GM19452 (cell line): ENCODE data around the gene C14orf119.

Source experiments
- ATAC-seq: cut with Tn5 transposase; IDR thresholded peaks from one replicate; pipeline ENCODE4 v1.9.1; 2021; ENCODE audit not compliant: unreplicated experiment

The C14orf119 gene

DNA sequence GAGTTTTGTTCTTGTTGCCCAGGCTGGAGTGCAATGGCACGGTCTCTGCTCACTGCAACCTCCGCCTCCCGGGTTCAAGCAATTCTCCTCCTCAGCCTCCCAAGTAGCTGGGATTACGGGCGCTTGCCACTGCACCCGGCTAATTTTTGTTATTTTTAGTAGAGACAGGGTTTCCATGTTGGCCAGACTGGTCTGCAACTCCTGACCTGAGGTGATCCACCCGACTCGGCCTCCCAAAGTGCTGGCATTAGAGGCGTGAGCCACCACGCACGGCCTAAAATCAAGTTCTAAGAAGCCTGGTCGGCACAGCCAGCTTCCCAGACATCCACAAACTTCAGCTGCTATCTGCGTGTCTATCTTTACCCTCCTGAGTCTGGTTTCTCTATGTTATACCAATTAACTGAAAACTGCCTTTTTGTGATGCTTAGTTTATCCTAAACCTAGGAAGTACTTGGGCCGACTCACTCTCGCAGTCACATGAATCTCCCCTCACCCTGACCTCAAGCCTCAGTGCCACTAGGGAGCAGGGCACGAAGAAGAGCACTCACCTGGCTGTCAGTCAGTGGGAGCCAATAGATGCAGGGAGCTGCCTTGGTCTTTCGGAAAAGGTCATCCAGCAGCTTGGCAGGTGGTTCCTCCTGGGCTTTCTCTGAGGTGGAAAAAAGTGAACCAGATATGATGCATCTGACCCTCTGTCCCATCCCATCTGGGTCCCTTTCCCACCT is 34.6 kb upstream of the C14orf119 start:
- no peak for ATAC-seq

DNA sequence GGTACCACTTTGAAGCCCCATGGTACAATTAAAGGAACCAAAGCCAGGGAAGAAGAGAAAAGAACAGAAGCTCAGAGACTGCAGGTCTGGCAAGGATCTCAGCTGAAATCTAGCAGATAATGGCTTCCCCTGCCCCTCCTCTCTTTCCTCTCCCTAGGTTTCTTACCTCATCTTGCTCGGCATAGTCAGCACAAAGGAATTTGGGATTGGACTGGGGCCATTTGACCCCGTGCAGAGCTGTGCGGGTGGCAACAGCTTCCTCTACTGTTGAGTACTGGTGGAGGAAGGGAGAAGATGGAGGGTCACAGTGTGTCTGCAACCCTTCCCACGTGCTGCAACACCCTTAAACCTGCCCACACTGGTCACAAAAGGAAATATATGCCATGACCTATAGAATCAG is 33.3 kb upstream of the C14orf119 start:
- ATAC-seq: no peak

DNA sequence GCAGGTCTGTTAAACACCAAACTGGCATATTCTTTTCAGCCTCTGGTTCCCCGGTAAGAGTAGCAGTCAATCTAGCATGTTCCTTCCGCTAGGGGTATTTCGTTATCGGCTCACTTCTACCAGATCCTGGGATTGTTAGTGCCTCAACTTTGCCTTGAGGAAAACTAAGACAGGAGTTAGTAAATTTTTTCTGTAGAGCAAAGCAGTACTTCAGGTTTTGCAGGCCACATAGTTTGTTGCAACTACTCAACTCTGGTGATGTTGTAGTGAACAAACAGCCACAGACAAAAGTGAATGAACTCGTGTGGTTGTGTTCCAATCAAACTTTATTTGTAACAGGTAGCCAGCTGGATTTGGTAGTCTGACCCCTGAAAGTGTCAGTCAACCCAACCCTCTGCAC is 31.7 kb upstream of the C14orf119 start:
- ATAC-seq: no peak

DNA sequence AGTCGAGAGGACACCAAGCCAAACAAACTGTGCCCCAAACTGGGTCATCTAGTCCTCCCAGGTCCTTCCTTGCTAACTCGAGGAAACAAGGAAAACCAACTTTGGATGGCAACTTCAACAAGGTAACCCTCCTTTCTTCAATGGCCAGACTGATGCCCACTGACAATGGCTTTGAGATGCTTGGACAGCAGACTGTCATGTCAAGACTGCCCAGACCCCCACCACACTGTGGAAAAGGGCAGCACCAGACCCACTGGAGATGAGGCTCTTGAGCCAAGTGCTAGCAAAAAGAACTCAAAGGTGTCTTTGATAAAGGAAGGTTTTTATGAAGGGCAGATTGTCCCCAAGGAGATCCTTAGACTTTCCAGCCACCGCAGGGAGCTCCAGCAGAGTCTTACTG is 28.9 kb upstream of the C14orf119 start:
- ATAC-seq: no peak

DNA sequence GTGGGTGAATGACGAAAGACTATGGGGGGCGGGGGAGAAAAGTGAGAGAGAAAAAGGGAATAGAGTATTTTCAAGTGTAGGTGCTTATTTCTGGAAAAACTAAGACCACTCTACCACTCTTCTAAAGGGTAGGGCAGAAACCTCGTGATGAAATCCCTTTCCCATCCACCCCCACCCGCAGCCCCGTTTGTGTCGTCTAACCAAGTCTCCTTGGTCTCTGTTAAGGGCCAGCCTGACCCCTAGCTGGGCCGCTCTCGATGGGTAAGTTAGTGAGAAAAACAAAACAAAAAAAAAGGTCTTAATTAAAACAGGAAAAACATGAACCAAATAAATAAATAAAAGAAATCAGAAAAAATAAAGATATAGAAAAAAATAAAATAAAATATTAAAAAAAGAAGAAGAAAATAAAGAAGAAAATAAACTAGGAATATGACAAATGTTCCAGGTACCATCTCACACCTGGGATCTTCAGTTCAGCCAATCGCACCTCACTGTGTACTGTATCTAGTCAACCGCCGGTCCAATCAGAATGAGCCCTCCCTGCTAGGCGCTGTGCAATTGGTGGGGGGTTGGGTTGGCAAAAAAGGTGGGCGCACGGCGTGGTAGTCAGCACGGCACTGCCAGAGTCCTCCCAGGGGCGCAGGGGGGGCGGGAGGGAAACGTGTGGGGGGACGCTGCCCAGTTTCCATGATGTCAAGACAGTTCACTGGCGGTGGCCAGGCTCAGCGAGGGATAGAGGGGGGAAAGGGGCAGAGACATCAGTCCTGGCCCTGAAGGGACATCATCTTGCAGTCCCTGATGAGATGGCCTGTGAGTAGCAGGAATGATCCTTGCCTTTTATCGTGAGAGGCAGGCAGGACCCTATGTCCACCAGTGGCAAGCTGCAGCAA is 28.2 kb upstream of the C14orf119 start:
- no peak for ATAC-seq

DNA sequence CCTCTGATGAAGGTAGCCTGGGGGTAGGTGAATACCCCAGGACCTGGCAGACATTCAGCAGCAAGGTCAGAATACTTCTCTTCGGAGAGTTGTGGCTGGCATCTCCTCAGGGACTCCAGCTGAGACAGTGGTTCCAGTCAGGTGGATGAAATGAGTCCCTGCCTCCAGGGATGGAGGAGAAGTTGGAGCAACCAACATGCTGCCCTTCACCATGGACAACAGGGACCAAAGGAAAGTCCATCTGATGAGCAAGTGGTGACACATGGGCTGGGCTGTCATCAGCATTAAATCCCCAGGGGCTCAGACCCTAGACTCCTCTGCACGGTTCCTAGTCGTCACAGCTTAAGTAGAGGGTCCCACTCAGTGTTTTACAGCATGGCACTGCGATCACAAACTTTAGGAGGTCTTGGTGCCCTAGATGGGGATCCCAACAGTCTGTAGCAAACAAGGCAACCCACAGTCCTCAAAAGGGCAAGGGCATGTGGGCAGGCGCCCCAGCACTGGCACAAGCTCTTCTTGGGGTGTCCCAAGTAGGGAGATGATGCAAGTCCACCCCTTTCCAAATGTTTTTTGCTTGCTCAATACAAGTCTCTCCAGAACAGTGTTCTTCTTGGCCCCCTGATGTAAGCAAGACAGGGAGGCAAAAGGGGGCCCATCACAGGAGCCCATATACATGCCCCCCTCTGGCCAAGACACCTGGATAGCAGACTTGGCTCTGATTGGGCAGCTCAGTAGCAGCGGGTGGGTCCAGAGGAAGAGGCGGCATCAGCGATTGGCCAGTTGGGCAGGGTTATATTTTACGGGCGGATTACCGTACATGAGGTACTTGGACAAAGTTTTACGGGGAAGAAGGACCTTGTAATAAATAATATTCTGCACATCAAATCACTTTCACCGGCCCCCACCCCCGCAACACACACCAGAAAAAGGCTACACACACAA is 27.2 kb upstream of the C14orf119 start:
- no peak for ATAC-seq

DNA sequence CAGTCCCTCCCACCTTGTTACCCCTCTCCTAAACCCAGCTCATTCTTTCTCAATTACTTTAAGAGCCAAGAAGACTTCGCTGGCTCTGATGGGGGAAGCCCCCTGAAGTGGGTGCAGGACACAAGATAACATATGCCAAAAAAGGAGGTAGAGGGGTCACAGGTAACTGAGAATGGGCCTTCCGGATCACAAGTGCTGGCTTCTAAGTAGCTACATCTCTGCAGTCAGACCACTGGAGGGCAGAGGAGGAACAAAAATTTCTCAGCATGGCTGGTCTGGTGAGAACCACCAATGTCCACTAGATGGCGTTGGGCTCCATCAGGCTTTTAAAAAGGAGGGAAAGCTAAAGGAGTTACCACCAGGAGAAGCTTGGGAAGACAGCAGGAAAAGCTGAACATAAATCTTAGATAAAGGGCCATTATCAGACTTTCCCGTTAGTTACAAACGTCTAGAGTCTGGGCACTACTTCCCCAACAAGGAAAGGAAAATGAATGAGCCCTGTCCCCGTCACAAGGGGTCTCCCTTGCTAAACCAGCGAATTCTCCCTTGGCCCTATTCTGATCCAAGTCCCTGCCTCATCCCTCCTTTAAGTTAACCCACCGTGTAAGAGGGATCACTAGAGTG is 26.4 kb upstream of the C14orf119 start:
- ATAC-seq: peak; percentile 55

DNA sequence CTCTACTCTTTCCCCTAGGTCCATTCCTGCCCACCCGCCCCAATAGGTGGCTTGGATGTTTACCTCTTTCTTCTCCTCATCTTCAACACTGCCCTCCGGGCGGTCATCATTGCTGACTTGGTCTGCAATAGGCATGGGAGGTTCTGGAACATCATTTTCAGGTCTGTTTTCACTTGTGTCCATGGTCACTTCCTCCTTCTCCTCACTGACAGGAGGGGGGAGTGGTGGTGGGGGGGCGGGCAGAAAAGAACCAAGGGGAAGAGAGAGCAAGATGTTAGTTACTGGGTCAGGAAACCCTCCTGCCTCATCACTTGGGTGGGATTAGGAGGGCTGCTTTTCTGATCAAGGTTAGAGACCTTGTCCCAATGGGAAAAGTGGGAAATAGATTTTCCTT is 25.9 kb upstream of the C14orf119 start:
- ATAC-seq: no peak

DNA sequence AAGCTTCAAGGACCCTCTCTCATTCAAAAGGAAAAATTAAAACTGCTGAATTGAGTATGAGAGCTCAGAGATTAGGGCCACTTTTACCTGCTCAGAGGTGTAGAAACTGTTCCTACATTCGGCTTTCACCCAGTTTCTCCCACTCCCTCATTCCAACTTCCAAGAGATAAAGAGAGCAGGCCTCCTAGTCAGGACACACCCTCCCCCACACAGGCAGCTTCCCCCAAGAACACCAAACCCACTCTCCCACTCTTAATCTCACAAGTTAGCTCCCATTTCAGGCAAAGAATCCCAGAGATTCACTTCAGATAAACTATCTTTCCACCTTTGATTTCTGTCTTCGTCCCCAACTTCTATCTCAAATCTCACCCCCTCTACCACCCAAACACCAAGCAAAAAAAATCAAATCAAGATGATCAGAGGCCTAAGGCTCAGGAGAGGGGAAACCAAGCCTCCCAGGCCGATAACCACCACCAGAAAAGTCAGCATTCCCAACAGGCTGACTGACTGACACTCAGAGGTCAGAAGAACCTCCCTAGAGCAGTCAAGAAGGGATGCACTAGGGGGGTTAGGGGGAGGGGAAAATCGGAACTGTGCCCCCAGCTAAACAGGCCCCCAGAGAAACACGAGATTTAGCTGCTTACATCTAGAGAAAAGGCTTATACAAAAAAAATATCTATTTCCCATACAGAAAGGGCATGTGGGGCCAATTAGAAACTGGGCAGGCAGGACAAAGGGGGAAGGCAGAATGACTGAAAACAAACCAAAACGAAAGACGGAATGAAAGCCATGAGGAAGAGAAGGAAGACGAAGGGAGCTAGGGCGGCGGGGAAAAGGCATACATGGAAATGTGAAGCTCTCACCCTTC is 24.8 kb upstream of the C14orf119 start:
- no peak for ATAC-seq

DNA sequence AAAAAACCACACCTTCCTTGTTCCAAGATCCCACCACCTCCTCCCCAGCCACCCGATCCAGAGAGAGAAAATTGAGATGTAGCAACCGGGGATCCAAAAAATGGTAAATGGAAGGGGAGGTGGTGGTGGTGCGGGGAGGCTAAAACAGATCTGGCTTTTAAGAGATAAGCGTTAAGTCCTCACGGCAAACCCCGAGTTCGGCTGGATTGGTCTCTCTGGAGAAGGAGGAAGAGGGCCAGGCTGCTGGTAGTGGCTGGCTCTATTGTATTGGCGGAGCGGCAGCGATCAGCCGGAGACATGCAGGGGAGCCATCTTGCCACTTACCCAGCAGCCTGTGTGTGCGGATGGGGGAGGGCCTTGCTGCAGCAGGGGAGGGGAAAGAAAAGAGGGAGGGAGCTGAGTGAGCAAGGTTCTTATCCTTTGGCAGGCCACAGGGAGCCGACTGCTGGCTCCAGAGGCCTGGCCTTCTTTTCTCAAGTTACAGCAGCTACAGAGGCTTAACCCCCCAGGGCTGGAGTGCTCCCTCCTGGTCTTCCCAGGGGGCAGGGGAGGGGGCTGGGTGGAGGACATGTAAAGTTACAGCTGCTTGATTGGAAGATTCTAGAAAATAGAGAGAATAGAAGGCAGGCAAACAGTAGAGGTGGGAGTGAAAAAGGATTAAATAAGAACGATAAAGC is 23.9 kb upstream of the C14orf119 start:
- peak; percentile 81 for ATAC-seq

DNA sequence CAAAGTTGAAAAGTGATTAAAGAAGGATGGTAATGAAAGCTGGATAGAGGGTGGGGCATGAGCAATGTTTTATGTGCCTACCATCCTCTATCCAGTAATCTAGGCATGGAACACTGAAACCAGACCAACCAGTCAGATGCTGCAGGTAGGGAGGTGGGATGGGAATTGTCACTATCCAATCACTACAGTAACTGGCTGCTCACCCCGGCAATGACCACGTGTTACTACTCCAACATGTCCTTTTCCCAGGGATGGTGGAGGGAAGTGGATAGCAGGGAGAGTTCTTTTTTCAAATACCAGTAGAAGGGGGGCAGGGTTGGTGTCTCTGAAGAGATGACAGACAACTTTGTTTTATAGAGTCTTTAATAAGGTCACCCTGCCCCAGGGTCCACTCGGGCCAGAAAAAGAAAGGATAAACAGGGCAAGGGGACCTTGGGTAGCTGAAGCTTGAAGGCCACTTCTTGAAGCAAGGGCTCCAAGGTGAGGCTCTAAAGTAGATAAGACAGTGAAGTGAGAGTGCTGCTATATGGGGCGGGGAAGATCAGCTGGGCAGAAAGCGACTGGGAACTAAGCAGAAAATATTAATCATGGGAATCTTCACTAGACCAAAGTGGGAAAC is 23.3 kb upstream of the C14orf119 start:
- ATAC-seq: no peak

DNA sequence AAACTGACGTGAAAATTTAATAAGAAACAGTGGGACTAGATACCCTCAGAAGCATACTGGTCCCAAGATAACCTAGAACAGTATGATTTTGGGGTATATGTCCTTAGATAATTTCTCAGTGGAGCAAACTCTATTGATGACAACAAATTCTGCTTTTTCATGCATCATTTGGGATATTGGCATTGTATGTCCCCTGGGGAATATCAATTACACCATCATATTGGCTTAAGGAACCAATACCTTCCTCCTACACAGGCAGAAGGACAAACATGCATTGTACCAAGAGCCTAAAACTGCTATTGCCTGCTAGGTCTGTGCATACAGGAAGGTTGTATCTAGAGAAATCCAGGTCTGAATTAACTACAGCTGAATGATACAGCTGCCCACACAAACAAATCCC is 20.4 kb upstream of the C14orf119 start:
- ATAC-seq: no peak

DNA sequence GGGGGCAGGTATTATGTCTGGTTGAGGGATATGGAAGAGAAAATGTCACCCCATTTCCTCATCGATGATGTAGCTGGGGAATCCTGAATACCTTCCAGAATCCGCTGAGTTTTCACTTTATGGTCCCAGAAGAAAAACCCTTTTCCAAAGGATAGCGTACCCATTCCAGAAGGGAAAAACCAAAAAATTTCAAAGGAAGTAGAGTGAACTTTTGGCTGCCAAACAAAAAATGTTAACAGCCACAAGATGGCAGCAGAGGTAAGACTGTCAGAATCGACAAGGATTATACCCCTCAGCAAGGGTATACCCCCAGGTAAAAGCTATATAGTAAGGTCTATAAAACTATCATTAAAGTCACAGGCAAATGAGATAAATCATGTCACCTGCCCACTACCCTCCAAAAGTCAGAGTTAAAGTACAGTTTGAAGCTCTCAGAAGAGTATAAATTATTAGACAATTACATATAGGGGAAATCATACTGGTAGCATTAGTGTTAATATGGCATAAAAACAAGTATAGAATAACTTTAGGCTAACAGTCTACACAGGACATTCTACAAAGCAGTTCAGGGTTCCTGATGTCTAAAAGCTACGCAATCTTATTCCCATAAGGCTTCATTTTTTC is 18.4 kb upstream of the C14orf119 start:
- no peak for ATAC-seq

DNA sequence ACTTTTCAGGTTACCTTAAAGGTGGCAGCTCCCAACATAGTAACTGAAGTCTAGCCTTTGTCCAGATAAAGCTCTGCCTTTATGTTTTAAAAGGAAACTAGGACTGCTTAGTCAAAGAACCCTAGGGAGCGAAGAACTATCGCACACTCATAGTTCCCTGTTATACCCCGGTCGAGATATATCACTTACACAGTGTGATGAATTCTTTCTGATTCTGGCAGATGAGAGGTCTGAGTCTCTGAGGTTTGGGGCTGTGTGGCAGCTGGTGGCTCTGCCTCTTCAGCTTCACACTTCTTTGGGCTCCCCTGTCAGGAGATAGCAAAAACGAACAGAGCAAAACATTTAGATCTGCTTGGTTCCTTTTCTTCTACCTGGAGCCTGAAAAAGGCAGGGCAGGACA is 17.3 kb upstream of the C14orf119 start:
- ATAC-seq: no peak

DNA sequence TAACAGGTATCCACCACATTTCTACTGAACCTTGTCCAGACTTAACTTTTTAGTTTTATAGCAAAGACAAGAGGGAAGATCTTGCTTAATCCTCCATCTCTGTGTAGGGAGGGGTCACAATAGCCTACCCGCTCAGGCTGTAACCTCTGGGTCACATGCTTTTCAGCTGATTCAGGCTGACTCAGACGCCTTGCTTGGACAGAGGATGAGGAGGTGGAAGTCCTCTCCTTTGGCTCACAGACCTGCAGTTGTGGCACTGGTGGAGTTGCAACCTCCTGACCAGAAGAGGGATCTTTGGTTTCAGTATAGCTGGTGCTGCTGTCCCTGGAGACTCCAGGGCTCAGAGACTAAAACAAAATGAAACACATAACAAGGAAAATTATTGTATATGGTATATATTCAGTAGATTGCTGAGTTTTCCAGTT is 16.6 kb upstream of the C14orf119 start:
- ATAC-seq: no peak

DNA sequence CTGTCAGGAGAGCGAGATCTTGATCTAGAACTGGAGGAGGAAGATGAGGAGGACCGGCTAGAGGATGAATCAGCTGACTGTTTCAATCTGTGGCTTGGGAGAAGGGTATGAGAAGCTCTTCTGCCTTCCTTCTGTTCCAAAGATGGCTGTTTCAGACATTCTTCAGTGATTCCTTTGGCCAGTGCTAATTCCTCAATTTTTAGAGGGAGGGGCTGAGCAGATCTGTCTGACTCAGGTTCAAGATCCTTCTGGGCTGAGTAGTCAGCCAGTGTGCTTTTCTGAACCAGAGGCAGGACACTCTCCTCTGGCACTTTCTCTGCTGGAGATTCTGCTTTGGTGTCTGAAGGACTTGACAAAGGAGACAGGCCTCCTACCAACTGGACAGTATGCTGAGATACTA is 15.6 kb upstream of the C14orf119 start:
- ATAC-seq: no peak

DNA sequence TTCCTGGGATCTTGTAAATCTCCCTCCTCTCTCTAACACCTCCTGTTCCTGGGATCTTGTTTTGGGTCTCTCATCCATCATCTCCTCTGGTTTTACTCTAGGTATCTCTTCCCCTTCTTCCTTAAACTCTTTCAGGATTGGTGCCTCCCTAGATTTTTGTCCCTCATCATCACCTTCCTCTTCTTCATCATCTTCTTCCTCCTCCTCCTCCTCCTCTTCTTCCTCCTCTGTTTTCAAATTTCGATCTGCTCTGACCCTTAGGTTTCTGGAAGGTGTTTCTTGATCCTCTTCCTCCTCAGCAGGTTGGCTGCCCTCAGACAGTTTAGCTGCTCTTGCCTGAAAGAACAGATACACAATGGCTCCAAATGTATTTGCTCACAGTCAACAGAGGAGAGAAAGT is 14.8 kb upstream of the C14orf119 start:
- no peak for ATAC-seq

DNA sequence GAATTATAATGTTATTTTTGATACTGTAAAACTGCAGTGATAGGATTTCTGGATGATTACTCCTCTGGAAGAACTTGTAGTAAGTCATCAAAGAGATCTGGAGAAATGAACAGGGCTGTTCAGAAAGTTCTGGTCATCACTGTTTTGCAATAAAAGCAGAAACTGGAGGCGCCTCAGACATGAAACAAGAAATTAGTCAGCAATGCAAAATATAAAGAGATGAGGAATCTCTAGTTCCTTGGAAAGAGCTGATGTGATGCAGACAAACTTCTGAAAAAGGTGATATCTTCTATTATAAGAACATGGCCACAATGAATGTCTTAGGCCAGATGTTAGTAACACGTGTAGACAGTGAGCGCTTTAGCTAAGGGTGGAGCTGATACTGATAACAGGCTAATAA is 9.8 kb upstream of the C14orf119 start:
- ATAC-seq: no peak
